T-helper 17 cell (primary cell): ENCODE results near the gene ZC4H2. TPM values are rescaled to one million over a fixed set of nuclear protein-coding genes. Genes with fewer than 3 reads are reported as not detected.
A peak's percentile ranks its signal among the peaks of the same experiment; 100 is the strongest.
"Not testable (repeated sequence)": the region's sequence is repeated elsewhere in the genome, so short reads cannot be mapped to it uniquely, and the experiment has no call there.

ENCODE experiments used
- ATAC-seq: fragments of 150-1000 bp; cut with Tn5 transposase; 2 replicates; pipeline ENCODE4 v1.10.0; 2021; ENCODE audit warnings: mild to moderate bottlenecking, moderate library complexity
- DNase-seq, 3 donors: peaks; one replicate each; pipeline versions ENCODE4 v3.0.0 to v3.0.0-alpha.2; 2020 to 2021
- H3K9me3 ChIP-seq: one replicate; pipeline ENCODE4 v1.7.0; 2013; ENCODE audit warnings: low read length, mild to moderate bottlenecking; ENCODE audit not compliant: control insufficient read depth, poor library complexity, severe bottlenecking
- H3K27ac Mint-ChIP-seq: one replicate; pipeline ENCODE4 v1.8.0; 2022; ENCODE audit warnings: mild to moderate bottlenecking, moderate library complexity, mixed read lengths
- H3K27me3 Mint-ChIP-seq: one replicate; pipeline ENCODE4 v1.8.0; 2022; ENCODE audit warnings: mixed read lengths
- H3K36me3 Mint-ChIP-seq: one replicate; pipeline ENCODE4 v1.8.0; 2022; ENCODE audit warnings: low read depth, mixed read lengths
- H3K4me1 Mint-ChIP-seq: one replicate; pipeline ENCODE4 v1.8.0; 2022; ENCODE audit warnings: mild to moderate bottlenecking, mixed read lengths
- H3K4me3 Mint-ChIP-seq: one replicate; pipeline ENCODE4 v1.8.0; 2022; ENCODE audit warnings: mild to moderate bottlenecking, moderate library complexity, mixed read lengths
- total RNA-seq, 4 donors: library from RNA in 2 of 4; stranded (reverse) in 2 of 4; gene quantifications; one replicate each; pipeline ENCODE4 v1.2.3 and lab custom pipeline; 2022 to 2026

The ZC4H2 gene
- total RNA-seq, 2 donors from 2014 or later: 6.6 to 7.7 TPM

- Mint-ChIP-seq H3K27ac (no peak overlapping the region), H3K4me1 (peaks cover 4% of the 10 kb centered on the region), H3K27me3 (no peaks in the 10 kb centered on the region), H3K36me3 (no peaks in the 10 kb centered on the region), H3K4me3 (no peak overlapping the region)
- DNase-seq (peak in 1 of 3 donors; percentile 15), ATAC-seq (no peak)
- H3K9me3 ChIP-seq: no peaks in the 10 kb centered on the region
Observed at GRCh38 chrX:64894454-64895038, 81.7 kb downstream of the ZC4H2 start.

DNA sequence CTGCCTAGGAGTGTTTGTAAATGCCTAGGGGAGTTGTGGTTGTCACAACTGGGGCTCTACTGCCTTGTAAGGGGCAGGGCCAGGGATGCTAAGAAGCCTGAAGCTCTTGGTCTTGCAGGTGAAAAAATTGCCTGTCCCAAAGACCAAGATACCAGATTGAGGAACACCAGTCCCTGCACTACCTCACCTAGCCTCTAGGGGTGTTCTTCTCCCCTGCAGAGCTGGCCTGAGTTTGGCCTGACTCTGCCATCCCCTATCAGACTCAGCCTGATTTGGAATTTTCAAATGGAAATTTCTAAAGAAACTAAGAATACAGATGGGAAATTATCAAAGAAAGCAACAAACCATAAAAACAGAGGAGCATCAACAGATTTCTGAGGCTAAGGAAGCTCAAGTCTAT lies 90.4 kb downstream of the ZC4H2 start:
- no peak for DNase-seq
- no peaks in the 10 kb centered on the region for H3K36me3 Mint-ChIP-seq
- no peaks in the 10 kb centered on the region for H3K9me3 ChIP-seq
- H3K4me3 Mint-ChIP-seq: no peak overlapping the region
- H3K27ac Mint-ChIP-seq: no peak overlapping the region
- H3K4me1 Mint-ChIP-seq: no peaks in the 10 kb centered on the region
- ATAC-seq: no peak
- no peaks in the 10 kb centered on the region for H3K27me3 Mint-ChIP-seq

- H3K27ac Mint-ChIP-seq, H3K4me3 Mint-ChIP-seq, ATAC-seq, H3K27me3 Mint-ChIP-seq, H3K9me3 ChIP-seq, DNase-seq, H3K36me3 Mint-ChIP-seq, H3K4me1 Mint-ChIP-seq: not testable (repeated sequence)
Observed at GRCh38 chrX:64878709-64879108, 97.5 kb downstream of the ZC4H2 start.

- ATAC-seq: no peak
- H3K36me3 Mint-ChIP-seq: no peaks in the 10 kb centered on the region
Observed at GRCh38 chrX:64867217-64867616, 109.0 kb downstream of the ZC4H2 start.

More at GRCh38 chrX:64867217-64867616, 109.0 kb downstream of the ZC4H2 start:
- Mint-ChIP-seq H3K4me3 (no peak overlapping the region), H3K4me1 (no peaks in the 10 kb centered on the region), H3K27me3 (no peaks in the 10 kb centered on the region), H3K27ac (no peak overlapping the region)
- DNase-seq: no peak
- H3K9me3 ChIP-seq: no peaks in the 10 kb centered on the region

Other genes starting within 250 kb of the ZC4H2 start
- gene ZC3H12B, start 58.4 kb upstream of the ZC4H2 start, total RNA-seq: 1 to 10 TPM; 1.4 to 1.5 TPM